ENCODE results near the gene IL5RA.

IL5RA gene

DNA sequence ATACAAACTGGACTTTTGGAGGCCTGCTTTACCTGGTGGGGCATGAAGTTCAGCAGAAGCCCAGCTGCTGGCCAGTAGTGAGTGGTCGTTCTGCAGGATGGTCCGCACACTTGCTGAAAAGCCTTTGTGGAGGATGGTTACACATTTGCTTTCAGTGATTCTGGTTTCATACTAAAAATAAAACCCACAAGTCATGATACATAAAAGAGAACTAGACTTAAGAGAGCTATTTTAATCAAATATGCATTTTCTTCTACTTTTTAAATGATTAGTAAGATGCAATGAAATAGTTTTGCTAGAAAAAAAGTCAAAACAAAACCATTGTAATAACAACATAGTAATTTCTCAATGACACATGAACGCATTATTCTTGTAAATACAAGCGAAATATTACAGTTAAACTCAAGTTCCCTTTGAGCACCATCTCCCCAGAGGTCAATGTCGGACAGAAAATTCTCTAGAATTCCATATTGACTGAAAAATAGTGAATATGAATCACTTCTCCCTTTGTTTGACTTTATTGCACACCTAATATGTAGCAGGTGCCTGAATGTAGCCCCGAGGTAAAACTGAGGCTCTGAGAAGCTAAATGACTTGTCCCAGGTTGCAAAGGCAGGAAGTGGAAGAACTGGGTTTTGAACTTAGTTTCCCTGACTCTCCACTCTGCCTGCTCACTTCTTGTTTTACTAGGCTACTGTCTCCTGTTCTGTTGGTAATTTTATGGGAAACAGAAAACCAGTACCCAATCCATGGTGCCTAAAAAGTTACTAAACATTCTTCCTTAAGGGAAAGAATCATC, 8.3 kb downstream of the IL5RA start:
- TF ChIP-seq, protein P1, sequence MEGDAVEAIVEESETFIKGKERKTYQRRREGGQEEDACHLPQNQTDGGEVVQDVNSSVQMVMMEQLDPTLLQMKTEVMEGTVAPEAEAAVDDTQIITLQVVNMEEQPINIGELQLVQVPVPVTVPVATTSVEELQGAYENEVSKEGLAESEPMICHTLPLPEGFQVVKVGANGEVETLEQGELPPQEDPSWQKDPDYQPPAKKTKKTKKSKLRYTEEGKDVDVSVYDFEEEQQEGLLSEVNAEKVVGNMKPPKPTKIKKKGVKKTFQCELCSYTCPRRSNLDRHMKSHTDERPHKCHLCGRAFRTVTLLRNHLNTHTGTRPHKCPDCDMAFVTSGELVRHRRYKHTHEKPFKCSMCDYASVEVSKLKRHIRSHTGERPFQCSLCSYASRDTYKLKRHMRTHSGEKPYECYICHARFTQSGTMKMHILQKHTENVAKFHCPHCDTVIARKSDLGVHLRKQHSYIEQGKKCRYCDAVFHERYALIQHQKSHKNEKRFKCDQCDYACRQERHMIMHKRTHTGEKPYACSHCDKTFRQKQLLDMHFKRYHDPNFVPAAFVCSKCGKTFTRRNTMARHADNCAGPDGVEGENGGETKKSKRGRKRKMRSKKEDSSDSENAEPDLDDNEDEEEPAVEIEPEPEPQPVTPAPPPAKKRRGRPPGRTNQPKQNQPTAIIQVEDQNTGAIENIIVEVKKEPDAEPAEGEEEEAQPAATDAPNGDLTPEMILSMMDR (IDR thresholded peaks at IDR 0.05; ENCODE audit: low read depth, low read length, missing control alignments) = no peak
- no peak overlapping the region for H3K4me3 ChIP-seq (ENCODE audit: low read depth, low read length)
- in situ Hi-C loops (cut with HindIII; ENCODE audit: low sequenced_read_pairs) = no loop called here
- no peak for DNase-seq (ENCODE audit: low read depth)

DNA sequence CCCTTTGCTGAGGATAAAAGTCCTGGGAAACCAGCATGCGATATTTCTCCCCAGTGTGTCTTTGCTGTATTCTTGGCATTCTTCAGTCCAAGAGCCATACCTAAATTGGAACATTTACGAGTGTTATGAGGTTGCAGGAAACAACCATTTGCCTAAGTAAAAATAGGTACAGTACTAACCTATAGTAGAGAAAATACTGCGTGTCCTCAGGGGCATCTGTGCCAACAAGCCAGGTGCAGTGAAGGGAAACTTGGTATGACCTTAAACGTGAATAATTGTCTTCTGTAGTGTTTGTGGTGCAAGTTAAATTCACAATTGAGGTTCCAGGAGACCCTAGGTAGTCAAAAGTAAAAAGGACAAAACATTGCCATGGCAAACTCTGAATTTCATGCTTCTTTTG, 12.2 kb downstream of the IL5RA start:
- TF ChIP-seq, protein P1 (IDR thresholded peaks at IDR 0.05; ENCODE audit: low read depth, low read length, missing control alignments) = no peak
- no peak overlapping the region for H3K4me3 ChIP-seq (ENCODE audit: low read depth, low read length)
- no peak for DNase-seq (ENCODE audit: low read depth)
- in situ Hi-C loops (cut with HindIII; ENCODE audit: low sequenced_read_pairs) = no loop called here

DNA sequence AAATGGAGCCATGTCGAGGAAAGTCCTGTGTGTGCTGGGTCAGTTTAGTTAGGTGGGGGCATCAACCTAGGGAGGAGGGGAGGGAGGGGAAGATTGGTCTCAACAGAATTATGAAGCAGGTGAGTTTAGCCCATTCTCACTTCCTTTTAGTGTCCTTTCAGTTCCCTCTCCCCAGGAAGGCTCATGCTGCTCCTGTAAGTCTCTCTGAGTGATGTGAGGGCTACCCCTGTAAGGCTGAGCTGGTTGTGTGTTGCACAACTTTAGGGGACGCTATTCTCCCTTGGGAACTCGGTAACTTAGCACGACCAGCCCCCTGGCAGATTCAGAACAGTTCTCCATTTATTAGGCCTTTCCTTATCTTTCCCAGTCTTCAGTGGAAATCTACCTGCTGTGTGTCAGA, 21.2 kb downstream of the IL5RA start:
- no peak for DNase-seq (ENCODE audit: low read depth)
- in situ Hi-C loops (cut with HindIII; ENCODE audit: low sequenced_read_pairs) = no loop called here
- TF ChIP-seq, protein P1 (IDR thresholded peaks at IDR 0.05; ENCODE audit: low read depth, low read length, missing control alignments) = no peak
- H3K4me3 ChIP-seq (ENCODE audit: low read depth, low read length) = no peak overlapping the region

DNA sequence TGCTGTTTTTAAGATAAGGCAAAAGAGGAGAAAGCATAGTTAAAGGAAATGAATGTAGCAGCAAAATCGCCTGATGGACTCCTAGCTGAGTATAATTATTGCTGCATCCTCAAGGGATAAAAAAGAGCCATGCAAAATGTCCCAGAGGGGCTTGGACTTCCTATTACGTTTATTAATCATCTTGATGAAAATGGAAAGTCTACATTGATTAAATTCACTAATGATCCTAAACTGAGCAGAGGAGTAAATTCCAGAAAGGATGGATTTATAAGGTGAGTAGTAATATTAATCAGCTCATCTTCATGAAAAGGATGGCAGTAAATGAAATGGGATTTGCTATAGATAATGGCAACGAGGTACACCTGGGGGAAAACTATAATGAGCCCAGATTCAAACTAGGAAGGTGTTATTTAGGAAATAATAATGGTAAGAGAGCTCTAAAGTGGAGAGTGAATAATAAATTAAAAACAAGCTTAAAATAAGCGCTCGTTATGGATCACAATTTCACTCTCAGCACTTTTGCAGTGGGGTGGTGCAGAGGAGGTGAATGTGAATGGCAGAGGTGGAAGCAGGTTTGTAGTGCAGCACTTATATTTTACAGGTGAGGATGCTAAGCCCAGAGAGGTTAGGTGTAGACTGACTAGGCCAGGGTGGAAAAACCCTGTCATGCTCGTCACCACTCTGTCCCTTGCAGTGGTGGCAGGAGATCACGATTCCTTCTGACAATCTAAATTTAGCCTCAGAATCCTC, 22.3 kb downstream of the IL5RA start:
- no peak overlapping the region for H3K4me3 ChIP-seq (ENCODE audit: low read depth, low read length)
- no peak for DNase-seq (ENCODE audit: low read depth)
- in situ Hi-C loops (cut with HindIII; ENCODE audit: low sequenced_read_pairs) = no loop called here
- TF ChIP-seq, protein P1 (IDR thresholded peaks at IDR 0.05; ENCODE audit: low read depth, low read length, missing control alignments) = no peak

DNA sequence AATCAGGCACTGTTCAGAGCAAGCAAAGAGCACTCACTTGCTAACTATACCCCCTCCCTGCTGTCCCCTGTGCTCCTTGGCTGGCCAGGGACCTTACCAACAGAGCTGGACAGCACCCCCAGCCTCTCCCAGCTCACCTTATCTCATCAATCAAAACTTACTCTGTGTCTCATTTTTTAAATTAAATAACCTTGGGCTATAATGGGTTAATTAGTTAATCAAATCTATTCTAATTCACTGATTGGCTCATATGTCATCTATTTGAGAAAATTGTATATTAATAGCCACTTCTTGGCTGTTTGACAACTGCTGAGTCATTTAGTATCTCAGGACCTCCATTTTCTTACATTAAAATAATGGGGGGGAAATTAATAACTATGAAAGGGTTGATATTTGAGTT, 22.9 kb downstream of the IL5RA start:
- H3K4me3 ChIP-seq (ENCODE audit: low read depth, low read length) = no peak overlapping the region
- DNase-seq (ENCODE audit: low read depth) = no peak
- TF ChIP-seq, protein P1 (IDR thresholded peaks at IDR 0.05; ENCODE audit: low read depth, low read length, missing control alignments) = no peak
- in situ Hi-C loops (cut with HindIII; ENCODE audit: low sequenced_read_pairs) = no loop called here

DNA sequence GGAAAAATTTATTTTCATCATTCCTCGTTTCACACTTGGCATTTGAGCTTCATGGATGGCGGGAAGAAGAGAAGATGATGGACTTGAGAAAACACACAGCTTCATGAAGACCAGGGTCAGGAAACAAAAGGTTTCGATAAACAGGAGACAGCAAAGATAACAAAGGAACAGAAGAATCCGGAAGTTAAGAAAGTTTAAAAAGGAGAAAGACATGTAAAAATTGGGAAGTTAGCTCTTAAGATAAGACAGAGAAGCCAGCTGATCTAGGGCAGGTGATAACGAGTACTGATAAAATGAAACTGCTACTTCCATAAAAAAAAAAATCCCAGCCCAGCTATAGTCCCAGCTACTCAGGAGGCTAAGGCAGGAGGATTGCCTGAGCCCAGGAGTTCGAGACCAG, 23.9 kb downstream of the IL5RA start:
- H3K4me3 ChIP-seq (ENCODE audit: low read depth, low read length) = no peak overlapping the region
- no peak for DNase-seq (ENCODE audit: low read depth)
- TF ChIP-seq, protein P1 (IDR thresholded peaks at IDR 0.05; ENCODE audit: low read depth, low read length, missing control alignments) = no peak
- in situ Hi-C loops (cut with HindIII; ENCODE audit: low sequenced_read_pairs) = no loop called here
